Panc1 (cell line): Measurements from ENCODE around the gene ENAH.

Experiments used
- SIN3A ChIP-seq: IDR thresholded peaks from 2 replicates; pipeline ENCODE4 v1.6.1; 2012; ENCODE audit warnings: low read depth, mild to moderate bottlenecking, low read length, moderate library complexity, borderline replicate concordance; ENCODE audit not compliant: insufficient read depth
- TCF7L2 ChIP-seq: IDR thresholded peaks from 2 replicates; pipeline ENCODE4 v1.6.1; 2011; ENCODE audit warnings: mild to moderate bottlenecking, low read depth, low read length, inconsistent platforms
- TF ChIP-seq, protein P1 (sequence below): fragments of 450-650 bp; IDR thresholded peaks from 2 replicates; pipeline ENCODE4 v1.5.1; 2017; ENCODE audit warnings: mild to moderate bottlenecking
- TF ChIP-seq, protein P2 (sequence below), 2 experiments: IDR thresholded peaks; 2 replicates each; pipeline ENCODE4 v1.6.1; 2011 to 2012; ENCODE audit warnings: low read depth in 2 of 2, control low read depth in 1 of 2, low read length in 1 of 2, mild to moderate bottlenecking in 1 of 2, moderate library complexity in 1 of 2; ENCODE audit not compliant: insufficient read depth in 1 of 2

DNA sequence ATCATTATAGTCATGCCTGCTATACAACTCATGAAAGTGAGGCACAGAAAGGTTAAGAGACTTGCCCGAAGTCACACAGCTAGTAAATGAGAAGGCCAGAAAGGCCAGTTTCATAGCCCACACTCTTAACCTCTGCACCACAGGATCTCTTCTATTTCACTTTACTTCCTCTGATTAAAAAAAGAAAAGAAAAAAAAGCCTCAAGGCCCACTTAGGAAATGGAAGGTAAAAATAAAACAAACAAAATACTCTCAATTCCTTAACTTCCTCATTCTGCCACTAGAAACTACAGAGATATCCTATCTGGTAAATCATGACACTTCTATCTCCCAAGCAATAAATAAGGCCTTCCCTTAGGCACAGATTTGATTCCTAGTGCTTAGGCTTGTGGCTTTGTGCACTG lies 7.6 kb upstream of the ENAH start:
- TF ChIP-seq, protein P1, sequence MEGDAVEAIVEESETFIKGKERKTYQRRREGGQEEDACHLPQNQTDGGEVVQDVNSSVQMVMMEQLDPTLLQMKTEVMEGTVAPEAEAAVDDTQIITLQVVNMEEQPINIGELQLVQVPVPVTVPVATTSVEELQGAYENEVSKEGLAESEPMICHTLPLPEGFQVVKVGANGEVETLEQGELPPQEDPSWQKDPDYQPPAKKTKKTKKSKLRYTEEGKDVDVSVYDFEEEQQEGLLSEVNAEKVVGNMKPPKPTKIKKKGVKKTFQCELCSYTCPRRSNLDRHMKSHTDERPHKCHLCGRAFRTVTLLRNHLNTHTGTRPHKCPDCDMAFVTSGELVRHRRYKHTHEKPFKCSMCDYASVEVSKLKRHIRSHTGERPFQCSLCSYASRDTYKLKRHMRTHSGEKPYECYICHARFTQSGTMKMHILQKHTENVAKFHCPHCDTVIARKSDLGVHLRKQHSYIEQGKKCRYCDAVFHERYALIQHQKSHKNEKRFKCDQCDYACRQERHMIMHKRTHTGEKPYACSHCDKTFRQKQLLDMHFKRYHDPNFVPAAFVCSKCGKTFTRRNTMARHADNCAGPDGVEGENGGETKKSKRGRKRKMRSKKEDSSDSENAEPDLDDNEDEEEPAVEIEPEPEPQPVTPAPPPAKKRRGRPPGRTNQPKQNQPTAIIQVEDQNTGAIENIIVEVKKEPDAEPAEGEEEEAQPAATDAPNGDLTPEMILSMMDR, result no peak
- TF ChIP-seq SIN3A (no peak), TCF7L2 (no peak)
- TF ChIP-seq, protein P2, sequence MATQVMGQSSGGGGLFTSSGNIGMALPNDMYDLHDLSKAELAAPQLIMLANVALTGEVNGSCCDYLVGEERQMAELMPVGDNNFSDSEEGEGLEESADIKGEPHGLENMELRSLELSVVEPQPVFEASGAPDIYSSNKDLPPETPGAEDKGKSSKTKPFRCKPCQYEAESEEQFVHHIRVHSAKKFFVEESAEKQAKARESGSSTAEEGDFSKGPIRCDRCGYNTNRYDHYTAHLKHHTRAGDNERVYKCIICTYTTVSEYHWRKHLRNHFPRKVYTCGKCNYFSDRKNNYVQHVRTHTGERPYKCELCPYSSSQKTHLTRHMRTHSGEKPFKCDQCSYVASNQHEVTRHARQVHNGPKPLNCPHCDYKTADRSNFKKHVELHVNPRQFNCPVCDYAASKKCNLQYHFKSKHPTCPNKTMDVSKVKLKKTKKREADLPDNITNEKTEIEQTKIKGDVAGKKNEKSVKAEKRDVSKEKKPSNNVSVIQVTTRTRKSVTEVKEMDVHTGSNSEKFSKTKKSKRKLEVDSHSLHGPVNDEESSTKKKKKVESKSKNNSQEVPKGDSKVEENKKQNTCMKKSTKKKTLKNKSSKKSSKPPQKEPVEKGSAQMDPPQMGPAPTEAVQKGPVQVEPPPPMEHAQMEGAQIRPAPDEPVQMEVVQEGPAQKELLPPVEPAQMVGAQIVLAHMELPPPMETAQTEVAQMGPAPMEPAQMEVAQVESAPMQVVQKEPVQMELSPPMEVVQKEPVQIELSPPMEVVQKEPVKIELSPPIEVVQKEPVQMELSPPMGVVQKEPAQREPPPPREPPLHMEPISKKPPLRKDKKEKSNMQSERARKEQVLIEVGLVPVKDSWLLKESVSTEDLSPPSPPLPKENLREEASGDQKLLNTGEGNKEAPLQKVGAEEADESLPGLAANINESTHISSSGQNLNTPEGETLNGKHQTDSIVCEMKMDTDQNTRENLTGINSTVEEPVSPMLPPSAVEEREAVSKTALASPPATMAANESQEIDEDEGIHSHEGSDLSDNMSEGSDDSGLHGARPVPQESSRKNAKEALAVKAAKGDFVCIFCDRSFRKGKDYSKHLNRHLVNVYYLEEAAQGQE (IDR thresholded peaks at IDR 0.05; ENCODE audit: insufficient read depth in 1 of 2, low read depth in 2 of 2, low read length in 1 of 2), result no peak
